Measurements from ENCODE around the gene NRTN.

Gene NRTN

GRCh38 chr19:5811117-5811516 is 6.2 kb downstream of the NRTN start:
- no peak for DNase-seq (ENCODE audit: low read depth in 1 of 2, low spot score in 1 of 2)

GRCh38 chr19:5814123-5814851 is 9.4 kb downstream of the NRTN start:
- no peak for DNase-seq (ENCODE audit: low read depth in 1 of 2, low spot score in 1 of 2)

- no peak for DNase-seq (ENCODE audit: low read depth in 1 of 2, low spot score in 1 of 2)
Observed at GRCh38 chr19:5814852-5815246, 10.0 kb downstream of the NRTN start.

GRCh38 chr19:5817218-5817617 is 12.4 kb downstream of the NRTN start:
- no peak for DNase-seq (ENCODE audit: low read depth in 1 of 2, low spot score in 1 of 2)

- DNase-seq (ENCODE audit: low read depth in 1 of 2, low spot score in 1 of 2): no peak
Observed at GRCh38 chr19:5818594-5818993, 13.7 kb downstream of the NRTN start.

GRCh38 chr19:5820785-5821184 is 15.9 kb downstream of the NRTN start:
- no peak for DNase-seq (ENCODE audit: low read depth in 1 of 2, low spot score in 1 of 2)

- DNase-seq (ENCODE audit: low read depth in 1 of 2, low spot score in 1 of 2): no peak
Observed at GRCh38 chr19:5821521-5822180, 16.8 kb downstream of the NRTN start.

DNA sequence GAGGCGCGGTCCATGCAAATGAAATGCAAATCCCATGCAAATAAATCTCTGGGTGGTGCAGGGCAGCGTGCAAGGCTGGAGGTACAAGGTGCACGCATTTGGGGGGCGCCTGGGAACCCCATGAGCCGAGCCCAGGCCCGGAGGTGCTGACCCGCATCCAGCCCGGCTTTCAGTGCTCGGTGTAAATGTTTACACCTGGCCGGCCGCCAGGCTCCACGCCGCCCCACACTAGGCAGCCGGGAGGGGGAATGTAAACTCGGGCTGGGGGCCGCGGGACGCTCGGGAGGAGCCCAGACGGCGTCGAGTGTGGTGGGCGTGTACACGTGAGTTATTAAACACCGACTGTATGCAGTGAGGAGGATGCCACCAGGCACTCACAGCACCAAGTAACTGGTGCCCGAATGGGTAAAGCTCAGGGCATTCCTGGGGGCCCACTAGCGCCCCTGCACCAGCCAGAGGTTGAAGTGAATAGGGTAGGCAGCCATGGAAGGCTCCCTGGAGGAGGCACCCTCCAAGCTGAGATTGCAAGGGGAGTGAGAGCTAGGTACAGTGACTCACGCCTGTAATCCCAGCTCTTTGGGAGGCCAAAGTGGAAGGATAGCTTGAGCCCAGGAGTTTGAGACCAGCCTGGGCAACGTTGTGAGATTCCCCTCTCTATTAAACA is 17.4 kb downstream of the NRTN start:
- DNase-seq (ENCODE audit: low read depth in 1 of 2, low spot score in 1 of 2): no peak

- no peak for DNase-seq (ENCODE audit: low read depth in 1 of 2, low spot score in 1 of 2)
Observed at GRCh38 chr19:5823579-5824281, 18.9 kb downstream of the NRTN start.

DNA sequence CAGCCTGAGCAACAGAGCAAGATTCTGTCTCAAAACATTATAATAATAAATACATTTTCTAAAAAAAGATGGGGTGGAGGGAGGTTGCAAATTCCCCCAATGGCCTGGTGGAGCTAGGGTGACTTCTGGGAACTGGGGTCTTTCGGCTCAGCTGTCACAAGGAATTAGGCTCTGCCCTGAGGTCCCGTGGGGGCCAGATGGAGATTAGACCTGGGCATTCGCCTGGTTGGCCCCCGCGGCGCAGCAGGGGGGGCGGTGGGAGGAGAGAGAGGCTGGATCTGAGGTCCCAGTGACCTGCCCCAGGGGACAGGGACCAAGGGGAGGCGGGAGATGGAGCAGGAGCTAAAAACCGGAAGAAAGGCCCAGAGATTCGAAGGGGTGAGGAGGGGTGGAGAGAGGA is 19.9 kb downstream of the NRTN start:
- no peak for DNase-seq (ENCODE audit: low read depth in 1 of 2, low spot score in 1 of 2)

DNA sequence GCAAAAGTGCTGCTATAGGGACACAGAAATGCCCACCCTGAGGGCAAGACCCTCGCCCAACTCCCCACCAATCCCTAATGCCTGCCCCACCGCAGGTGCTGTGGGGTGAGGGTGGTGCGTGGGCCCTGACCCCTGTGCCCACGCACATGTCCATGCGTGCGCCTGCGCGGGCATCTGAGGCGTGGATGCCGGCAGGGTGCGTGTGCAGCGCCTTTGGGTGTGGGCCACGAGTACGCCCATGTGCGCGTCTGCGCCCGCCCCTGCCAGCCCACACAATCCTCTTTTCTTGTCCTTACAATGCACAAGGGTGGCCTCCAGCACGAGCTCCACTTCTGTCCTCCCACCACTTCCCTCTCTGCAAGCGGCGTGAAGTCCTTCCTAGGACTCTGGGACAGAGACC is 20.3 kb downstream of the NRTN start:
- DNase-seq (ENCODE audit: low read depth in 1 of 2, low spot score in 1 of 2): no peak

- no peak for DNase-seq (ENCODE audit: low read depth in 1 of 2, low spot score in 1 of 2)
Observed at GRCh38 chr19:5826531-5827341, 21.9 kb downstream of the NRTN start.

DNA sequence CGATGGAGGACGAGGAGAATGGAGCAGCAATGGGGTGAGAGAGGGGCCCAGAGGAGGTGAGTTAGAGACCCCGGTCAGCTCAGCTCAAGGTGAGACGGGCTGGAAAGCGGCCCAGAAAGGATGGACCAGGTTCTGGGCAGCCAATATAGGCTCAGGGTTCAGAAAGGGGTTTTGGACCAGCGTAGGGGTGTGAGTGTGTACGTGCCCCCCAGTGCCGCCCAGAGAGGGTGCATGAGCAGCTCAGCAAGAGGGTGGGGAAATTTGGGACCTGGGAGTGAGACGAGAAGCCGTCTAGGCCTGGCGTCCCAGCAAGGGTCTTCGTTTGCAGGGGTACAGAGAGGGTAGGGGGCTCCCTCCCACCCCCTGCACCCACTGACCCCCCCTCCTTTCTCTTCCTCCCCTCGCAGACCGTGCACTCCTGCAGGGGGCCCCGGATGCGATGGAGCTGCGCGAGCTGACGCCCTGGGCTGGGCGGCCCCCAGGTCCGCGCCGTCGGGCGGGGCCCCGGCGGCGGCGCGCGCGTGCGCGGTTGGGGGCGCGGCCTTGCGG is 22.5 kb downstream of the NRTN start:
- DNase-seq (ENCODE audit: low read depth in 1 of 2, low spot score in 1 of 2): no peak

- peak; percentile 87 to 93 for DNase-seq (ENCODE audit: low read depth in 1 of 2, low spot score in 1 of 2)
Observed at GRCh38 chr19:5827891-5828660, 23.2 kb downstream of the NRTN start.

GRCh38 chr19:5828661-5829566 is 24.0 kb downstream of the NRTN start:
- peak in 1 of 2 donors; percentile 8 for DNase-seq (ENCODE audit: low read depth in 1 of 2, low spot score in 1 of 2)

DNA sequence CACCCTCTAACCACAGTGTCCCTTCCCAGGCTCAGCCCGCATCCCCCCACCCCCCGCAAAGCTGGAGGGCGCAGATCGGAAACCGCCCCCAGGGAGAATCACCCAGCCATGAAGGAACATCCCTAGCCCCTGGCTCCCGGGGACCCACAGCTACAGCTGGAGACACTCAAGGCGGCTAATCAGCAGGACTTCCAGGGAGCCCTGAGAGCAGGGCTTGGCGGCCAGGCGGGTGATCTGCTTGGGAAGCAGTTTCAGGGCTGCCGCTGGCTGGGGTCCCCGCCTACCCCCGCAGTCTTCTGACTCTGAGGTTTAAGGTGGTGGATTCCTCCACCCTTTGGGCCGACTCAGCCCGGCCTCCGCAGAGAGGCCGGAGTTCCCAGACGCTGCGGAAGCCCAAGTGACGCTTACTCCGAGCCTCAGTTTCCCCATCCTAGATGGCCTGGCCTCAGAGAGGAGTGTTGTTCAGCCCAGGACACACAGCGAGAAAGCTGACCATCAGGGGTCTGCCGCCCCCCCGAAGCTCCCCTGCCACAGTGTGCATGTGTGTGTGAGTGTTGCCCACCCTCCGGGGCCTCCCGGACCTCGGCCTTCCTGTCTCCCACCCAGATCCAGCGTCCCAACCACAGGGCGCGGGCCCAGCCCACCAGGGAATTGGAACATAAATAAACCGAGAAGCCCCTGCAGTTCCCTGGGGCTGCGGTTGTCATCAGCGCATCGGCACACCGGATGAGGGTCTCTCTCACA is 24.9 kb downstream of the NRTN start:
- no peak for DNase-seq (ENCODE audit: low read depth in 1 of 2, low spot score in 1 of 2)

DNA sequence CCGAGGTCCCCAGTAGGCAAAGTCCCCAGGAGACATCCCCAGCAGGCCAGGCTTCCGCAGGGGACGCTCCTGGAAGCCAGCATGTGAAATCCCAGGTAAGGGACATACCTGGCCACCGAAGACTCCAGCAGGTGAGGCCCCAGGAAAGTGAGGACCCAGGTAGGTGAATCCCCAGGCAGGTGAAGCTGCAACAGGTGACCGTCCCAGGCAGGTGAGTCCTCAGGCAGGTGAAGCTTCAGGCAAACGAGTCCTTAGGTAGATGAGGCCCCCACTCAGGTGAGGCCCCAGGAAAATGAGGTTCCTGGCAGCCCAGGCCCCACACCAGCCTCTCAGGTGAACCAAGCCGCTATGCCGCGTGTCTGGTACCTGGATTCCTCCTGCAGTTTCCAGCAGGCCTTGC is 26.3 kb downstream of the NRTN start:
- DNase-seq (ENCODE audit: low read depth in 1 of 2, low spot score in 1 of 2): no peak

DNA sequence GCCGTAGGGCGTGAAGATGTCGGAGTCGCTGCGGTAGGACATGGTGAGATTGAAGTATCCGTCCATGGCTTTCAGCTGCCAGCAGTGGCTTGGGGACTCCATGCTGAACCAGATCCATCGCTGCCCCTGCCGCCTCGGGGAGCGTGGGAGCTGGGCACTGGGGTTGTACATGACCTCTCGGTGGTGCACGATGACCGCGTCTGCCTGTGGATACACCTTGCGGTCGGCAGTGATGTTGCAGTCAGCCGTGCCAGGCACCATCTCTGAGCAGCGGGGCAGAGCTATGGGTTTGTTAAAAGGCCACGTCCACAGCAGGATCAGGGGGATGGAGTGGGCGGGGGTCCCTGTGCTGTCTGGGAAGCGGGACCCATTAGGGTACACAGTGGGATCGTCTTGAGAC is 27.2 kb downstream of the NRTN start:
- no peak for DNase-seq (ENCODE audit: low read depth in 1 of 2, low spot score in 1 of 2)
